ENCODE results near the gene TMEM52. TPM values are rescaled to one million over a fixed set of nuclear protein-coding genes. Genes with fewer than 3 reads are reported as not detected.

TMEM52 gene
- total RNA-seq, 1 donor from 2014 or later = 0.67 TPM

- H3K27me3 Mint-ChIP-seq (ENCODE audit: low read depth) = no peaks in the 10 kb centered on the region
- H3K27ac Mint-ChIP-seq (ENCODE audit: unreplicated experiment) = no peak overlapping the region
- no peak for TF ChIP-seq CTCF (IDR thresholded peaks at IDR 0.05)
- no peaks in the 10 kb centered on the region for H3K36me3 Mint-ChIP-seq (ENCODE audit: low read depth)
- no peak overlapping the region for H3K4me3 Mint-ChIP-seq (ENCODE audit: unreplicated experiment)
- peak; percentile 91 for DNase-seq (ENCODE audit: low spot score)
- no peaks in the 10 kb centered on the region for H3K9me3 Mint-ChIP-seq (ENCODE audit: low read depth)
- H3K4me1 Mint-ChIP-seq (ENCODE audit: low read depth) = peaks cover 3% of the 10 kb centered on the region
These were observed 4.1 kb upstream of the TMEM52 start for GRCh38 chr1:1922956-1923833.

GRCh38 chr1:1922702-1922955, 3.5 kb upstream of the TMEM52 start:
- H3K27ac Mint-ChIP-seq (ENCODE audit: unreplicated experiment) = no peak overlapping the region
- H3K27me3 Mint-ChIP-seq (ENCODE audit: low read depth) = no peaks in the 10 kb centered on the region
- no peaks in the 10 kb centered on the region for H3K9me3 Mint-ChIP-seq (ENCODE audit: low read depth)
- no peaks in the 10 kb centered on the region for H3K36me3 Mint-ChIP-seq (ENCODE audit: low read depth)
- TF ChIP-seq CTCF (IDR thresholded peaks at IDR 0.05) = no peak
- DNase-seq (ENCODE audit: low spot score) = no peak
- no peak overlapping the region for H3K4me3 Mint-ChIP-seq (ENCODE audit: unreplicated experiment)
- H3K4me1 Mint-ChIP-seq (ENCODE audit: low read depth) = peaks cover 3% of the 10 kb centered on the region

- Mint-ChIP-seq H3K4me3 (ENCODE audit: unreplicated experiment) (no peak overlapping the region), H3K27me3 (ENCODE audit: low read depth) (no peaks in the 10 kb centered on the region), H3K4me1 (ENCODE audit: low read depth) (peaks cover 3% of the 10 kb centered on the region), H3K9me3 (ENCODE audit: low read depth) (no peaks in the 10 kb centered on the region), H3K36me3 (ENCODE audit: low read depth) (no peaks in the 10 kb centered on the region), H3K27ac (ENCODE audit: unreplicated experiment) (no peak overlapping the region)
- no peak for TF ChIP-seq CTCF (IDR thresholded peaks at IDR 0.05)
- DNase-seq (ENCODE audit: low spot score) = no peak
These were observed 3.0 kb upstream of the TMEM52 start for GRCh38 chr1:1921901-1922701.

GRCh38 chr1:1921459-1921862, 2.4 kb upstream of the TMEM52 start:
- no peak for DNase-seq (ENCODE audit: low spot score)
- Mint-ChIP-seq H3K4me3 (ENCODE audit: unreplicated experiment) (no peak overlapping the region), H3K9me3 (ENCODE audit: low read depth) (no peaks in the 10 kb centered on the region), H3K27me3 (ENCODE audit: low read depth) (no peaks in the 10 kb centered on the region), H3K36me3 (ENCODE audit: low read depth) (no peaks in the 10 kb centered on the region), H3K4me1 (ENCODE audit: low read depth) (peaks cover 3% of the 10 kb centered on the region), H3K27ac (ENCODE audit: unreplicated experiment) (no peak overlapping the region)
- no peak for TF ChIP-seq CTCF (IDR thresholded peaks at IDR 0.05)

GRCh38 chr1:1920608-1921458, 1.8 kb upstream of the TMEM52 start:
- DNase-seq (ENCODE audit: low spot score) = peak; percentile 87
- no peaks in the 10 kb centered on the region for H3K27me3 Mint-ChIP-seq (ENCODE audit: low read depth)
- H3K4me3 Mint-ChIP-seq (ENCODE audit: unreplicated experiment) = no peak overlapping the region
- H3K9me3 Mint-ChIP-seq (ENCODE audit: low read depth) = no peaks in the 10 kb centered on the region
- H3K4me1 Mint-ChIP-seq (ENCODE audit: low read depth) = peaks cover 3% of the 10 kb centered on the region
- TF ChIP-seq CTCF (IDR thresholded peaks at IDR 0.05) = no peak
- no peaks in the 10 kb centered on the region for H3K36me3 Mint-ChIP-seq (ENCODE audit: low read depth)
- H3K27ac Mint-ChIP-seq (ENCODE audit: unreplicated experiment) = no peak overlapping the region
